AG04450 (cell line): Measurements from ENCODE around the gene TSN. TPM values are rescaled to one million over a fixed set of nuclear protein-coding genes. Genes with fewer than 3 reads are reported as not detected.
"Not testable (repeated sequence)": the region's sequence is repeated elsewhere in the genome, so short reads cannot be mapped to it uniquely, and the experiment has no call there.

Experiments used
- CTCF ChIA-PET: fragments of 300-600, 350-600 bp; formaldehyde crosslinking; extraction: SDS; loops from one replicate; lab custom pipeline; 2022; ENCODE audit warnings: antibody characterized with exemption, inconsistent platforms; lab: Charles Lee
- POLR2A ChIA-PET: fragments of 350-600 bp; formaldehyde crosslinking; extraction: SDS; loops from one replicate; lab custom pipeline; 2021; ENCODE audit warnings: antibody characterized with exemption, inconsistent platforms; lab: Yijun Ruan, JAX
- DNase-seq: peaks from one replicate; pipeline ENCODE4 v3.0.0-alpha.2; 2011; ENCODE audit warnings: low read depth, low spot score
- H3K27ac ChIP-seq: one replicate; pipeline ENCODE4 v1.5.1; 2012; ENCODE audit warnings: low read depth, low read length, control low read depth
- H3K27me3 ChIP-seq: one replicate; pipeline ENCODE4 v1.6.0; 2012; ENCODE audit warnings: low read length; ENCODE audit not compliant: control insufficient read depth, insufficient read depth
- H3K4me3 ChIP-seq: 2 replicates; pipeline ENCODE4 v1.5.1; 2011; ENCODE audit warnings: mild to moderate bottlenecking, low read depth, low read length, control low read depth
- H3K9me3 ChIP-seq: 2 replicates; pipeline ENCODE4 v1.5.1; 2012; ENCODE audit warnings: low read length; ENCODE audit not compliant: control insufficient read depth, insufficient read depth
- CTCF ChIP-seq: IDR thresholded peaks from 2 replicates; pipeline ENCODE4 v1.5.1; 2011; ENCODE audit warnings: low read depth, low read length, control low read depth, inconsistent platforms
- polyA plus RNA-seq: library from polyadenylated mRNA; depleted of rRNA; stranded (reverse); fragments of >200 nt; gene quantifications from 2 replicates; pipeline ENCODE4 v1.2.3, GENCODE V29; 2011

TSN gene
- polyA plus RNA-seq, 1 experiment = 77.3 TPM

DNA sequence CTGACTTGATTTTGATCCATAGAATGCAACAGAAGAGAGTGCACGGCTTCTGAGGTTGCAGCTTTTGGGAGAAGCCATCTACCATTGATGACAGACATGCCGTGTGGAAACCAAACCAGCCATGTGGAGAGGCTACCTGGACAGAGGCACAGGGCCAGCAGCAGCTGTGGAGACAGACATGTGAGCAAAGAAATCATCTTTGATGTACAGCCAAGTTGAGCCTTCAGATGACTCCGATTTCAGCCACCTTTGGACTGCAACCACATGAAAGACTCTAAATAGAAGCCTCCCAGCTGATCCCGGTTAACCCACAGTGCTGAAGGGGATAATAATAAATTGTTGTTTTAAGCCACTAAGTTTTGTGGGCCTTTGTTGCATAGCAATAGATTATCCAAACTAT is 54.2 kb downstream of the TSN start:
- ChIA-PET POLR2A (no interaction called here), CTCF (interaction anchor here (0.6 kb wide), 2 partner anchors 155 to 855 kb away, joined by 3 read pairs; no protein-coding TSS in a partner anchor)
- Histone ChIP-seq H3K4me3 (no peak overlapping the region), H3K27me3 (peaks cover 5% of the 10 kb centered on the region), H3K9me3 (no peaks in the 10 kb centered on the region), H3K27ac (no peak overlapping the region)
- no peak for DNase-seq
- TF ChIP-seq CTCF = no peak

GRCh38 chr2:121810959-121811853 is 55.8 kb downstream of the TSN start:
- CTCF ChIA-PET = interaction anchor here (0.5 to 1.4 kb wide), 19 partner anchors 8 to 1384 kb away, joined by 3 to 14 read pairs (median 4); no protein-coding TSS in a partner anchor
- H3K4me3 ChIP-seq = no peak overlapping the region
- no peaks in the 10 kb centered on the region for H3K9me3 ChIP-seq
- no peak overlapping the region for H3K27ac ChIP-seq
- DNase-seq = peak; percentile 15
- POLR2A ChIA-PET = no interaction called here
- TF ChIP-seq CTCF = peak; percentile 68
- peaks cover 11% of the 10 kb centered on the region for H3K27me3 ChIP-seq

- H3K4me3 ChIP-seq, H3K27ac ChIP-seq, DNase-seq, H3K9me3 ChIP-seq, CTCF ChIA-PET, POLR2A ChIA-PET: not testable (repeated sequence)
- peaks cover 11% of the 10 kb centered on the region for H3K27me3 ChIP-seq
These were observed 57.6 kb downstream of the TSN start for GRCh38 chr2:121813083-121813482.

GRCh38 chr2:121815216-121815615 is 59.8 kb downstream of the TSN start:
- POLR2A ChIA-PET = no interaction called here
- H3K27me3 ChIP-seq = peaks cover 9% of the 10 kb centered on the region
- CTCF ChIA-PET = no interaction called here
- H3K27ac ChIP-seq = no peak overlapping the region
- DNase-seq = no peak
- H3K9me3 ChIP-seq = no peaks in the 10 kb centered on the region
- TF ChIP-seq CTCF = no peak
- H3K4me3 ChIP-seq = no peak overlapping the region

- no peaks in the 10 kb centered on the region for H3K9me3 ChIP-seq
- H3K27ac ChIP-seq = no peak overlapping the region
- TF ChIP-seq CTCF = no peak
- no peak overlapping the region for H3K4me3 ChIP-seq
- H3K27me3 ChIP-seq = peaks cover 6% of the 10 kb centered on the region
- ChIA-PET CTCF (no interaction called here), POLR2A (no interaction called here)
- no peak for DNase-seq
These were observed 61.3 kb downstream of the TSN start for GRCh38 chr2:121816797-121817196.

GRCh38 chr2:121817304-121817703 is 61.9 kb downstream of the TSN start:
- H3K4me3 ChIP-seq, H3K9me3 ChIP-seq, DNase-seq, H3K27ac ChIP-seq, H3K27me3 ChIP-seq, POLR2A ChIA-PET, CTCF ChIA-PET: not testable (repeated sequence)
